ENCODE measurements around the gene PCSK5.
"Not testable (repeated sequence)": the region's sequence is repeated elsewhere in the genome, so short reads cannot be mapped to it uniquely, and the experiment has no call there.

Gene PCSK5

GRCh38 chr9:76077537-76077936, 187.1 kb downstream of the PCSK5 start:
- no peak for DNase-seq (ENCODE audit: low read depth, low spot score)

- not testable (repeated sequence) for DNase-seq (ENCODE audit: low read depth, low spot score)
Measured at GRCh38 chr9:76081281-76081680, 190.8 kb downstream of the PCSK5 start.

GRCh38 chr9:76082057-76082456, 191.6 kb downstream of the PCSK5 start:
- DNase-seq (ENCODE audit: low read depth, low spot score), result no peak

- no peak for DNase-seq (ENCODE audit: low read depth, low spot score)
Measured at GRCh38 chr9:76085596-76085995, 195.1 kb downstream of the PCSK5 start.

GRCh38 chr9:76086539-76086938, 196.1 kb downstream of the PCSK5 start:
- no peak for DNase-seq (ENCODE audit: low read depth, low spot score)

- no peak for DNase-seq (ENCODE audit: low read depth, low spot score)
Measured at GRCh38 chr9:76087976-76088375, 197.5 kb downstream of the PCSK5 start.

- no peak for DNase-seq (ENCODE audit: low read depth, low spot score)
Measured at GRCh38 chr9:76090330-76090729, 199.9 kb downstream of the PCSK5 start.

- DNase-seq (ENCODE audit: low read depth, low spot score), result no peak
Measured at GRCh38 chr9:76090909-76091308, 200.4 kb downstream of the PCSK5 start.

GRCh38 chr9:76092572-76092971, 202.1 kb downstream of the PCSK5 start:
- DNase-seq (ENCODE audit: low read depth, low spot score), result no peak

GRCh38 chr9:76095585-76095984, 205.1 kb downstream of the PCSK5 start:
- no peak for DNase-seq (ENCODE audit: low read depth, low spot score)

GRCh38 chr9:76099516-76099915, 209.0 kb downstream of the PCSK5 start:
- DNase-seq (ENCODE audit: low read depth, low spot score), result no peak

GRCh38 chr9:76101075-76101474, 210.6 kb downstream of the PCSK5 start:
- no peak for DNase-seq (ENCODE audit: low read depth, low spot score)

GRCh38 chr9:76101491-76101890, 211.0 kb downstream of the PCSK5 start:
- DNase-seq (ENCODE audit: low read depth, low spot score), result no peak

GRCh38 chr9:76101947-76102346, 211.5 kb downstream of the PCSK5 start:
- no peak for DNase-seq (ENCODE audit: low read depth, low spot score)

GRCh38 chr9:76103531-76104315, 213.2 kb downstream of the PCSK5 start:
- DNase-seq (ENCODE audit: low read depth, low spot score), result no peak

GRCh38 chr9:76107482-76107881, 217.0 kb downstream of the PCSK5 start:
- DNase-seq (ENCODE audit: low read depth, low spot score), result no peak

GRCh38 chr9:76109953-76110352, 219.5 kb downstream of the PCSK5 start:
- no peak for DNase-seq (ENCODE audit: low read depth, low spot score)

GRCh38 chr9:76112151-76112550, 221.7 kb downstream of the PCSK5 start:
- no peak for DNase-seq (ENCODE audit: low read depth, low spot score)

- no peak for DNase-seq (ENCODE audit: low read depth, low spot score)
Measured at GRCh38 chr9:76114144-76114543, 223.7 kb downstream of the PCSK5 start.

- no peak for DNase-seq (ENCODE audit: low read depth, low spot score)
Measured at GRCh38 chr9:76115396-76115795, 224.9 kb downstream of the PCSK5 start.

GRCh38 chr9:76115982-76116646, 225.6 kb downstream of the PCSK5 start:
- no peak for DNase-seq (ENCODE audit: low read depth, low spot score)

- DNase-seq (ENCODE audit: low read depth, low spot score), result no peak
Measured at GRCh38 chr9:76116913-76117312, 226.4 kb downstream of the PCSK5 start.

GRCh38 chr9:76127637-76128036, 237.2 kb downstream of the PCSK5 start:
- no peak for DNase-seq (ENCODE audit: low read depth, low spot score)

All from activated naive CD8-positive, alpha-beta T cell treated with anti-CD3 and anti-CD28 coated beads, Interleukin-2, amount 50 U/mL, for 16 hours (primary cell).